GM12878 (cell line): ENCODE measurements around the gene SPAG6. TPM values are rescaled to one million over a fixed set of nuclear protein-coding genes. Genes with fewer than 3 reads are reported as not detected.

ENCODE experiments used
- ATAC-seq: fragments of 200-7000 bp; cut with Tn5 transposase; 3 replicates; pipeline ENCODE4 v1.9.1; 2020; ENCODE audit warnings: mild to moderate bottlenecking, moderate library complexity
- BruUV-seq: library from RNA; stranded (reverse); fragments of 400-500 nt; replicated peaks from 2 replicates; lab custom pipeline; 2021; lab: Mats Ljungman, UMichigan
- CTCF ChIA-PET: fragments of 300-600 bp; sonication (Branson Sonifier 250); formaldehyde crosslinking; extraction: SDS; loops from one replicate; lab custom pipeline; 2021; ENCODE audit warnings: inconsistent platforms; lab: Yijun Ruan, JAX
- POLR2A ChIA-PET: fragments of 350-600 bp; formaldehyde crosslinking; extraction: SDS; loops from one replicate; lab custom pipeline; 2021; ENCODE audit warnings: inconsistent platforms; lab: Charles Lee
- RAD21 ChIA-PET: fragments of 300-600 bp; sonication (Branson Sonifier 250); formaldehyde crosslinking; loops from one replicate; lab custom pipeline; 2023; ENCODE audit warnings: antibody characterized with exemption; ENCODE audit not compliant: unreplicated experiment; lab: Charles Lee
- SMC1A ChIA-PET: fragments of 300-600 bp; sonication (Branson Sonifier 250); formaldehyde crosslinking; loops from one replicate; lab custom pipeline; 2023; ENCODE audit not compliant: unreplicated experiment, uncharacterized antibody; lab: Charles Lee
- DNase-seq: peaks from one replicate; pipeline ENCODE4 v3.0.0-alpha.2; 2011; ENCODE audit warnings: low read depth, low spot score
- FAIRE-seq: peaks from 3 replicates; lab custom pipeline; 2011; peaks lifted over from hg19 to GRCh38; lab: Jason Lieb, UNC
- H2AFZ ChIP-seq: 2 replicates; pipeline ENCODE4 v1.6.0; 2011; ENCODE audit warnings: low read depth, low read length, control low read depth; ENCODE audit not compliant: control insufficient read depth
- H3K27ac ChIP-seq: 2 replicates; pipeline ENCODE4 v1.5.1; 2011; ENCODE audit warnings: control low read depth; ENCODE audit not compliant: control insufficient read depth, insufficient read depth
- H3K27me3 ChIP-seq, 2 experiments: replicated peaks in 1 of 2; 2 replicates each; pipeline versions ENCODE4 v1.6.0 to v1.6.1; 2011; ENCODE audit warnings: low read length in 1 of 2; ENCODE audit not compliant: control insufficient read depth in 2 of 2, insufficient read depth in 2 of 2
- H3K36me3 ChIP-seq, 2 experiments: 2 replicates each; pipeline ENCODE4 v1.5.1; 2011; ENCODE audit warnings: low read length in 1 of 2; ENCODE audit not compliant: control insufficient read depth in 2 of 2, insufficient read depth in 2 of 2
- H3K4me1 ChIP-seq: 2 replicates; pipeline ENCODE4 v1.6.1; 2011; ENCODE audit warnings: mild to moderate bottlenecking, low read length, moderate library complexity, mixed read lengths; ENCODE audit not compliant: control insufficient read depth, insufficient read depth
- H3K4me2 ChIP-seq: 2 replicates; pipeline ENCODE4 v1.6.0; 2011; ENCODE audit warnings: control low read depth; ENCODE audit not compliant: control insufficient read depth, insufficient read depth
- H3K4me3 ChIP-seq: fragments of 200-600 bp; sonication (generic); 2 replicates; pipeline ENCODE4 v1.5.1; 2016
- H3K79me2 ChIP-seq: 2 replicates; pipeline ENCODE4 v1.6.0; 2011; ENCODE audit warnings: low read length; ENCODE audit not compliant: control insufficient read depth, insufficient read depth
- H3K9ac ChIP-seq: 2 replicates; pipeline ENCODE4 v1.8.0; 2011; ENCODE audit warnings: low read length, control low read depth, mixed read lengths; ENCODE audit not compliant: control insufficient read depth, insufficient read depth
- H3K9me3 ChIP-seq: replicated peaks from 3 replicates; pipeline ENCODE4 v1.5.1; 2011; ENCODE audit warnings: mild to moderate bottlenecking, low read length; ENCODE audit not compliant: control insufficient read depth, insufficient read depth
- H4K20me1 ChIP-seq: 2 replicates; pipeline ENCODE4 v1.6.0; 2011; ENCODE audit not compliant: control insufficient read depth, insufficient read depth
- LARP7 ChIP-seq: fragments of 450-650 bp; IDR thresholded peaks from 2 replicates; pipeline ENCODE4 v1.6.1; 2017; ENCODE audit warnings: mild to moderate bottlenecking
- NBN ChIP-seq: fragments of 450-650 bp; IDR thresholded peaks from 2 replicates; pipeline ENCODE4 v1.6.1; 2016
- WRNIP1 ChIP-seq: IDR thresholded peaks from 2 replicates; pipeline ENCODE4 v1.6.1; 2011; ENCODE audit warnings: low read depth, low read length, improper control_type of control experiment, borderline replicate concordance
- WGBS: methylation state at CpG from one replicate; pipeline ENCODE4 v1.1.6; 2016; ENCODE audit warnings: low lambda C conversion rate; ENCODE audit not compliant: insufficient replicate concordance, insufficient coverage; ENCODE audit errors: missing lambda C conversion rate; 5-methylcytosine and 5-hydroxymethylcytosine counted together
- in situ Hi-C: fragments of 300-500 bp; cut with MboI; formaldehyde crosslinking; loops from 9 replicates; pipeline ENCODE4 v1.14.3; 2018; ENCODE audit warnings: mixed read lengths
- intact Hi-C: fragments of 100-400 bp; cut with micrococcal nuclease; formaldehyde crosslinking; loops from one replicate; pipeline ENCODE4 v1.14.2; 2022; ENCODE audit not compliant: unreplicated experiment
- polyA plus RNA-seq, 11 experiments: library from polyadenylated mRNA; depleted of rRNA in 4 of 11; unstranded in 6 of 11; stranded (reverse) in 5 of 11; fragments of >200 nt; fragmentation: Nextera tagmentation in 4 of 11; fragmentation: Illumina TruSeq in 1 of 11; extraction: Ambion mirVana in 4 of 11; extraction: Trizol in 1 of 11; gene quantifications; 1 replicate in 1 of 11; 2 replicates in 10 of 11; pipeline versions ENCODE4 v1.2.1 to v1.2.3, GENCODE V29; 2011 to 2016; ENCODE audit warnings: inconsistent platforms in 2 of 11, missing spikeins in 2 of 11, low read depth in 1 of 11
- total RNA-seq, 4 experiments: library from RNA; depleted of rRNA in 3 of 4; stranded (reverse); fragments of >200 nt in 3 of 4; fragmentation: Illumina TruSeq in 1 of 4; extraction: Trizol in 1 of 4; gene quantifications; 2 replicates each; pipeline versions ENCODE4 v1.2.1 to v1.2.3, GENCODE V29; 2013 to 2021
- TF ChIP-seq, protein P1 (sequence below): IDR thresholded peaks from 2 replicates; pipeline ENCODE4 v1.6.1; 2012; ENCODE audit warnings: mild to moderate bottlenecking, low read depth, low read length
- TF ChIP-seq, protein P2 (sequence below): IDR thresholded peaks from 2 replicates; pipeline ENCODE4 v1.6.1; 2011; ENCODE audit warnings: mild to moderate bottlenecking, low read depth, low read length, moderate library complexity; ENCODE audit not compliant: insufficient replicate concordance

Gene SPAG6
- total and polyA plus RNA-seq, 10 of the 15 experiments (the other 5 are each of a cell fraction or from before 2014, with no cell fraction given): 0.13 to 0.99 (median 0.40) TPM; not detected in 1

DNA sequence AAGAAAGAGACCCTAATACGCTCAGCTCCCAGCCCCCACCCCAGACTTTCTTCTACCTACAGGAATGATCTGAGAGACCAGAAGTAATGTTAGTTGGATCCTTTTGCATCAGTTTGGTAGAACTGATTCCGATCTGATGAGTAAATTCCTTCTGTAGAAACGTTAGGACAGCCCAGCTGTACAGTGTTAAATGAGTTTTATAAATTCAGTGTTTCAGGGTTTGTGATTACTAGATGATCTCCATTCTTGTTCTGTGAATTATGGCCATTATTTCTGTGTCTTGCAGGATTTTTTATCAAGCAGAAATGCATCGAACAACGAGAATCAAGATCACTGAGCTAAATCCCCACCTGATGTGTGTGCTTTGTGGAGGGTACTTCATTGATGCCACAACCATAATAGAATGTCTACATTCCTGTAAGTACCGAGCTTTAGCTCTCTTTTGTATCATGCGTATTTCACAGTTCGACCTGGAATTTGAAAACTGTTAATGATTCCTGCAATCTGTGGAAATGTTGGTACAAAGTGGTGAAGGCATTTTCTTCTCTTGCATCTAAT lies 19.1 kb upstream of the SPAG6 start:
- Histone ChIP-seq H3K4me1 (peaks cover 9% of the 10 kb centered on the region), H3K4me2 (peak overlapping the region; percentile 80), H3K79me2 (peaks cover 3% of the 10 kb centered on the region), H3K9ac (peak overlapping the region; percentile 43; the same call in 1 of the 2 replicates), H3K27ac (no peak overlapping the region), H3K9me3 (peaks cover 2% of the 10 kb centered on the region; the same call in 2 of the 3 replicates), H3K27me3 (peaks cover 3 to 14% of the 10 kb centered on the region in 2 experiments), H3K36me3 (peaks cover 2 to 13% of the 10 kb centered on the region in 2 experiments; a peak in 3 of 4 replicates), H3K4me3 (peak overlapping the region; percentile 73), H4K20me1 (peaks cover 2% of the 10 kb centered on the region; the same call in 1 of the 2 replicates), H2AFZ (peak overlapping the region; percentile 49)
- ChIA-PET CTCF (interaction anchor here (1.3 kb wide), 1 partner anchor 332 kb away, joined by 4 read pairs; no protein-coding TSS in a partner anchor), RAD21 (interaction anchor here (1.2 kb wide), 1 partner anchor 14 kb away, joined by 5 read pairs; no protein-coding TSS in a partner anchor), POLR2A (interaction anchor here (0.7 kb wide), 1 partner anchor 13 kb away, joined by 3 read pairs; no protein-coding TSS in a partner anchor), SMC1A (interaction anchor here (0.8 to 1.6 kb wide), 4 partner anchors 14 to 93 kb away, joined by 3 to 4 read pairs (median 3); no protein-coding TSS in a partner anchor)
- 71% methylated on average over 8 of the region's 8 CpGs for WGBS
- FAIRE-seq: no peak
- TF ChIP-seq, protein P1, sequence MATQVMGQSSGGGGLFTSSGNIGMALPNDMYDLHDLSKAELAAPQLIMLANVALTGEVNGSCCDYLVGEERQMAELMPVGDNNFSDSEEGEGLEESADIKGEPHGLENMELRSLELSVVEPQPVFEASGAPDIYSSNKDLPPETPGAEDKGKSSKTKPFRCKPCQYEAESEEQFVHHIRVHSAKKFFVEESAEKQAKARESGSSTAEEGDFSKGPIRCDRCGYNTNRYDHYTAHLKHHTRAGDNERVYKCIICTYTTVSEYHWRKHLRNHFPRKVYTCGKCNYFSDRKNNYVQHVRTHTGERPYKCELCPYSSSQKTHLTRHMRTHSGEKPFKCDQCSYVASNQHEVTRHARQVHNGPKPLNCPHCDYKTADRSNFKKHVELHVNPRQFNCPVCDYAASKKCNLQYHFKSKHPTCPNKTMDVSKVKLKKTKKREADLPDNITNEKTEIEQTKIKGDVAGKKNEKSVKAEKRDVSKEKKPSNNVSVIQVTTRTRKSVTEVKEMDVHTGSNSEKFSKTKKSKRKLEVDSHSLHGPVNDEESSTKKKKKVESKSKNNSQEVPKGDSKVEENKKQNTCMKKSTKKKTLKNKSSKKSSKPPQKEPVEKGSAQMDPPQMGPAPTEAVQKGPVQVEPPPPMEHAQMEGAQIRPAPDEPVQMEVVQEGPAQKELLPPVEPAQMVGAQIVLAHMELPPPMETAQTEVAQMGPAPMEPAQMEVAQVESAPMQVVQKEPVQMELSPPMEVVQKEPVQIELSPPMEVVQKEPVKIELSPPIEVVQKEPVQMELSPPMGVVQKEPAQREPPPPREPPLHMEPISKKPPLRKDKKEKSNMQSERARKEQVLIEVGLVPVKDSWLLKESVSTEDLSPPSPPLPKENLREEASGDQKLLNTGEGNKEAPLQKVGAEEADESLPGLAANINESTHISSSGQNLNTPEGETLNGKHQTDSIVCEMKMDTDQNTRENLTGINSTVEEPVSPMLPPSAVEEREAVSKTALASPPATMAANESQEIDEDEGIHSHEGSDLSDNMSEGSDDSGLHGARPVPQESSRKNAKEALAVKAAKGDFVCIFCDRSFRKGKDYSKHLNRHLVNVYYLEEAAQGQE: no peak
- TF ChIP-seq, protein P2, sequence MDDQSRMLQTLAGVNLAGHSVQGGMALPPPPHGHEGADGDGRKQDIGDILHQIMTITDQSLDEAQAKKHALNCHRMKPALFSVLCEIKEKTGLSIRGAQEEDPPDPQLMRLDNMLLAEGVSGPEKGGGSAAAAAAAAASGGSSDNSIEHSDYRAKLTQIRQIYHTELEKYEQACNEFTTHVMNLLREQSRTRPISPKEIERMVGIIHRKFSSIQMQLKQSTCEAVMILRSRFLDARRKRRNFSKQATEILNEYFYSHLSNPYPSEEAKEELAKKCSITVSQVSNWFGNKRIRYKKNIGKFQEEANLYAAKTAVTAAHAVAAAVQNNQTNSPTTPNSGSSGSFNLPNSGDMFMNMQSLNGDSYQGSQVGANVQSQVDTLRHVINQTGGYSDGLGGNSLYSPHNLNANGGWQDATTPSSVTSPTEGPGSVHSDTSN: no peak
- TF ChIP-seq LARP7 (0 out of 2 replicates have a peak, but pooled peaks have one; percentile 1), WRNIP1 (no peak), NBN (no peak)
- no peak for DNase-seq
- in situ Hi-C loops: no loop called here
- intact Hi-C loops: no loop called here
- ATAC-seq: no peak
- BruUV-seq: no TSS peak
